Mammary epithelial cell (primary cell): Measurements from ENCODE around the gene NEGR1.

Experiments
- EZH2 ChIP-seq: IDR thresholded peaks from 2 replicates; pipeline ENCODE4 v1.6.1; 2012; ENCODE audit warnings: low read length, inconsistent platforms, borderline replicate concordance
- TF ChIP-seq, protein P1 (sequence below), 2 donors: IDR thresholded peaks in 1 of 2; conservative IDR thresholded peaks in 1 of 2; 2 replicates each; pipeline ENCODE4 v1.5.1; 2011 to 2012; ENCODE audit warnings: inconsistent platforms in 2 of 2, low read length in 2 of 2, mild to moderate bottlenecking in 2 of 2, control low read depth in 1 of 2, low read depth in 1 of 2; ENCODE audit not compliant: insufficient read depth in 1 of 2; ENCODE audit errors: extremely low read depth in 1 of 2

DNA sequence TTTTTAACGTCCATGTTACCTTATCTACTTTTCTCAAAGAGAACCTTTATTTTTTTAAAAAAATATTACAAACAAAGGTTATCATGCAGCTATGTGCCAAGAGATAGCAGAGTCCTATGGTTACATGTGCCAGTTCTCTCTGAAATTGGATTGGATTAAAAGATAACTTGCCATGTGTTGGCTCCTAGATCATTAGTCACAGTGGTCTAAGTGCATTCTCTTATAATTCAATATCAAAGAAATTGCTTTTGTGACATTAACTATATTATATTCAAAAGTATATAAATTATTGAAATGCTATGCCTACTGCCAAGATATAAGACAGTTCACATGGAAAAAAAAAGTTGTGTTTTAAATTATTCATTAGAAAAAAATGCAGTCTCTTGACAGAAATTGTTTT, 494.2 kb downstream of the NEGR1 start:
- TF ChIP-seq, protein P1, sequence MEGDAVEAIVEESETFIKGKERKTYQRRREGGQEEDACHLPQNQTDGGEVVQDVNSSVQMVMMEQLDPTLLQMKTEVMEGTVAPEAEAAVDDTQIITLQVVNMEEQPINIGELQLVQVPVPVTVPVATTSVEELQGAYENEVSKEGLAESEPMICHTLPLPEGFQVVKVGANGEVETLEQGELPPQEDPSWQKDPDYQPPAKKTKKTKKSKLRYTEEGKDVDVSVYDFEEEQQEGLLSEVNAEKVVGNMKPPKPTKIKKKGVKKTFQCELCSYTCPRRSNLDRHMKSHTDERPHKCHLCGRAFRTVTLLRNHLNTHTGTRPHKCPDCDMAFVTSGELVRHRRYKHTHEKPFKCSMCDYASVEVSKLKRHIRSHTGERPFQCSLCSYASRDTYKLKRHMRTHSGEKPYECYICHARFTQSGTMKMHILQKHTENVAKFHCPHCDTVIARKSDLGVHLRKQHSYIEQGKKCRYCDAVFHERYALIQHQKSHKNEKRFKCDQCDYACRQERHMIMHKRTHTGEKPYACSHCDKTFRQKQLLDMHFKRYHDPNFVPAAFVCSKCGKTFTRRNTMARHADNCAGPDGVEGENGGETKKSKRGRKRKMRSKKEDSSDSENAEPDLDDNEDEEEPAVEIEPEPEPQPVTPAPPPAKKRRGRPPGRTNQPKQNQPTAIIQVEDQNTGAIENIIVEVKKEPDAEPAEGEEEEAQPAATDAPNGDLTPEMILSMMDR (conservative IDR thresholded peaks at IDR 0.05 in 1 of 2, IDR thresholded peaks at IDR 0.05 in 1 of 2; ENCODE audit: extremely low read depth in 1 of 2, insufficient read depth in 1 of 2, low read depth in 1 of 2, low read length in 2 of 2), result no peak
- TF ChIP-seq EZH2, result no peak
